Brain microvascular endothelial cell (primary cell): Measurements from ENCODE around the gene GSG1L.

Experiments
- DNase-seq: peaks from one replicate; pipeline ENCODE4 v3.0.0-alpha.2; 2020
- H3K27ac ChIP-seq: fragments of 250-450 bp; sonication (Bioruptor Pico); 2 replicates; pipeline ENCODE4 v1.5.1; 2020; ENCODE audit warnings: mild to moderate bottlenecking, moderate library complexity
- H3K27me3 ChIP-seq: fragments of 250-450 bp; sonication (Bioruptor Pico); replicated peaks from 2 replicates; pipeline ENCODE4 v1.5.1; 2020; ENCODE audit warnings: mild to moderate bottlenecking
- H3K36me3 ChIP-seq: fragments of 250-450 bp; sonication (Bioruptor Pico); replicated peaks from 2 replicates; pipeline ENCODE4 v1.5.1; 2020; ENCODE audit warnings: mild to moderate bottlenecking
- H3K4me3 ChIP-seq: 2 replicates; pipeline ENCODE4 v1.5.1; 2011; ENCODE audit warnings: low read depth, mild to moderate bottlenecking, control low read depth, low read length, moderate library complexity
- CTCF ChIP-seq: IDR thresholded peaks from 2 replicates; pipeline ENCODE4 v1.5.1; 2011; ENCODE audit warnings: low read depth, mild to moderate bottlenecking, moderate library complexity, low read length, control low read depth, inconsistent platforms; ENCODE audit errors: missing control alignments
- in situ Hi-C: cut with HindIII; loops from 2 replicates; pipeline ENCODE4 v1.10.0; 2017; ENCODE audit warnings: low sequenced_read_pairs, low pct_ligation_motif_present

The GSG1L gene

DNA sequence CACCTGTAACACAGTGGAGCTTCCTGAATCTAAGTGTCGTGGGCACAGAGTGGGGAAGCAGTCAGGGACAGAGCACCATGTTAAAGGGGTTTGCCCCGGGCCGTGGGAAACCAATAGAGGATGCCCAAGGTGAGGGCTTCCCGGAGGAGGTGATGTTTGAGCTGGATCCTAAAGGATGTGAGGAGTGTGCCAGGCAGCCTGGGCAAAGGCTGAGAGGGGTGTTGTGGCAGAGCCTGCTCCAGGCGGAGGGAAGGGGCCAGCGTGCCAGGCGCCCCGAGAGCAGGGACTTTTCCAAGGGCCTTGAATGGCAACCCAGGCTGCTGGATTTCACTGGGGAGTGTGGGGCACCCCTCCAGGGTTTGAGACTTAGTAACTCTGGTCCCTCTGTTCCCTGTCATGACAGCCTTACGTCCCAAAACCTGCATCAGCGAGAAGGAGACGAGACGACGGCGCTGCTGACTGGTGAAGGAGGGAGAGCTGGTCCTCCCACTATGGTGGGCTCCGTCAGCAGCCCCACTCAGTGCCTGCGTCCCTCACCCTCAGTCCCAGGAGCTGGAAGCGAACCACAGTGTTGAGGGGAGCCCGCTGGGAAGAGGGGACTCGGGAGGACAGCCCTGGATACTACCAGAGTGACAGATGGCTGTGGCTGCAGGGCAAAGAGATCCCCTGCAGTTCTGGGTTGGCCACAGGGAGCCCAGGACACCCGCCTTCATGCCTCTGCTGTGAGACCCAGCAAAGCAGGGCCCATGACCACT, 285.2 kb downstream of the GSG1L start:
- in situ Hi-C loops = no loop called here
- Histone ChIP-seq H3K27me3 (no peaks in the 10 kb centered on the region), H3K27ac (no peak overlapping the region), H3K4me3 (no peak overlapping the region), H3K36me3 (no peaks in the 10 kb centered on the region)
- DNase-seq = no peak
- no peak for TF ChIP-seq CTCF

DNA sequence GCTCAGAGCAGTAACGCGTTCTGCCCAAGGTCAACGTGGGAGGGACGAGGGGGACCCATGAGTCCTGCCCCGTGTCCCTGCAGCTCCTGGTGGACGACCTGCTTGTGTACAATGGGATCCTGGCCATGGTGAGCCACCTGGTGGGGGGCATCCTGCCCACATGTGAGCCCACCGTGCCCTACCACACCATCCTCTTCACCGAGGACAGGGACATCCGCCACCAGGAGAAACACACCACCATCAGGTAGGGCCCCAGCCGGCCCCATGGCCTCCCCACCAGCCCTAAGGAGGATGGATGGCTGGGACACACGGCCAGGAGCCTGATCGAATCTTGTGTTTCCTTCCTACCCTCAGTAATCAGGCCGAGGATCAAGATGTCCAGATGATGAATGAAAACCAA, 286.0 kb downstream of the GSG1L start:
- Histone ChIP-seq H3K27ac (no peak overlapping the region), H3K36me3 (no peaks in the 10 kb centered on the region), H3K4me3 (no peak overlapping the region), H3K27me3 (no peaks in the 10 kb centered on the region)
- DNase-seq = no peak
- no peak for TF ChIP-seq CTCF
- in situ Hi-C loops = no loop called here

- in situ Hi-C loops = no loop called here
- Histone ChIP-seq H3K27me3 (no peaks in the 10 kb centered on the region), H3K27ac (no peak overlapping the region), H3K4me3 (no peak overlapping the region), H3K36me3 (no peaks in the 10 kb centered on the region)
- TF ChIP-seq CTCF = no peak
- no peak for DNase-seq
Observed at GRCh38 chr16:27776556-27777225, 286.8 kb downstream of the GSG1L start.

DNA sequence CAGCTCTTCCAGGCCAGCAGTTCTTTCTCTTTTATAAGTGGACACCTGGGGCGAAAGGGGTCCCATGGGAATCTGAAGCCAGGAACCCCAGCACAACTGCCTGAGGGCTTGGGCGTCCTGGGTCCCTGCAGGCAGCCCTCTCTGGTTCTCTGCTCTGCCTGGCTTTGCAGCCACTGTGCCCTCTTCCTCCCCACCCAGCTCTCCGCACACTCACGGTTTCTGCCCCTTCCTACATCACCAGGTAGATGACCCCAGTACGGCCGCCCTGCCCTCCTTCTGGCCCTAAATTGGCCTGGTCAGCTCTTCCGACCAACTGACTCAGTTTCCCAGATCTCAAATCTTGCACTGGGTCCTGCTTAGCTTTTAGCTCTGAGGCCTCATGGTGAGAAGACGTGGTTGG, 288.3 kb downstream of the GSG1L start:
- in situ Hi-C loops = no loop called here
- H3K36me3 ChIP-seq = no peaks in the 10 kb centered on the region
- H3K27ac ChIP-seq = no peak overlapping the region
- H3K4me3 ChIP-seq = no peak overlapping the region
- H3K27me3 ChIP-seq = no peaks in the 10 kb centered on the region
- no peak for DNase-seq
- no peak for TF ChIP-seq CTCF

DNA sequence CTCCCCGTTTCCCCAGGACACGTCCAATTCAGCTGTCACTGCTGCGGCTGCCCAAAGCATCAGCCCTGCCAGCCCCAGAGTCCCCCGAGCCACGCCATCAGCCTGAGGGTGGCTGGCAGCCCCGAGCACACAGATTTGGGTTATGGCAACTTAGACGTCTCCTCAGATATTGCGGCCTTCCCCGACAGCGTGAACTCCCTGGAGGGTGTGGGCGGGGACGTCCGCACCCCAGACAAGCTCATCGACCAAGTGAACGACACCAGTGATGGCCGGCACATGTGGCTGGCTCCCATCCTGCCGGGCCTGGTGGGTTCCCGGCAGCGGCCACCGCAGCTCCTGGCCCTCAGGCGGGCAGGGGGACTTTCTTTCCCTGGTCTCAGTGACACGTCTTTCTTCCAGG, 288.7 kb downstream of the GSG1L start:
- no peak for TF ChIP-seq CTCF
- DNase-seq = no peak
- in situ Hi-C loops = no loop called here
- Histone ChIP-seq H3K36me3 (no peaks in the 10 kb centered on the region), H3K4me3 (no peak overlapping the region), H3K27ac (no peak overlapping the region), H3K27me3 (no peaks in the 10 kb centered on the region)
